Calu3 (cell line): ENCODE data around the gene CRBN. TPM values are rescaled to one million over a fixed set of nuclear protein-coding genes. Genes with fewer than 3 reads are reported as not detected.

Experiments used
- BruUV-seq: library from RNA; stranded (reverse); fragments of 400-500 nt; replicated peaks from 2 replicates; lab custom pipeline; 2021; lab: Mats Ljungman, UMichigan
- CTCF ChIA-PET: fragments of 300-600 bp; sonication (Branson Sonifier 250); formaldehyde crosslinking; loops from one replicate; lab custom pipeline; 2022; ENCODE audit warnings: antibody characterized with exemption; lab: Charles Lee
- DNase-seq: peaks from one replicate; pipeline ENCODE4 v3.0.0; 2022
- H3K27ac Mint-ChIP-seq: one replicate; pipeline ENCODE4 v1.8.0; 2022; ENCODE audit warnings: mixed read lengths; ENCODE audit not compliant: unreplicated experiment
- H3K27me3 Mint-ChIP-seq: one replicate; pipeline ENCODE4 v1.8.0; 2022; ENCODE audit warnings: mixed read lengths; ENCODE audit not compliant: unreplicated experiment
- H3K36me3 Mint-ChIP-seq: one replicate; pipeline ENCODE4 v1.8.0; 2022; ENCODE audit warnings: mild to moderate bottlenecking, moderate library complexity, mixed read lengths; ENCODE audit not compliant: insufficient read depth, unreplicated experiment
- H3K4me1 Mint-ChIP-seq: one replicate; pipeline ENCODE4 v1.8.0; 2022; ENCODE audit warnings: mild to moderate bottlenecking, low read depth, mixed read lengths; ENCODE audit not compliant: unreplicated experiment
- H3K4me3 Mint-ChIP-seq: one replicate; pipeline ENCODE4 v1.8.0; 2022; ENCODE audit warnings: mild to moderate bottlenecking, low read depth, moderate library complexity, mixed read lengths; ENCODE audit not compliant: unreplicated experiment
- H3K9me3 Mint-ChIP-seq: one replicate; pipeline ENCODE4 v1.8.0; 2022; ENCODE audit warnings: low read depth, mixed read lengths; ENCODE audit not compliant: unreplicated experiment
- CTCF ChIP-seq: fragments of 200-600 bp; IDR thresholded peaks from one replicate; pipeline ENCODE4 v1.8.0; 2022; ENCODE audit warnings: antibody characterized with exemption; ENCODE audit not compliant: unreplicated experiment
- intact Hi-C: fragments of 100-400 bp; cut with micrococcal nuclease; formaldehyde crosslinking; loops from one replicate; pipeline ENCODE4 v1.10.0; 2022; ENCODE audit not compliant: unreplicated experiment
- total RNA-seq: library from RNA; stranded (reverse); gene quantifications from 2 replicates; pipeline ENCODE4 v1.2.3, GENCODE V29; 2022

CRBN gene
- total RNA-seq, 1 experiment from 2014 or later: 31.6 TPM

- intact Hi-C loops: no loop called here
- Mint-ChIP-seq H3K4me3 (no peak overlapping the region), H3K27ac (no peak overlapping the region), H3K36me3 (no peaks in the 10 kb centered on the region), H3K4me1 (no peaks in the 10 kb centered on the region), H3K9me3 (peaks cover 3% of the 10 kb centered on the region), H3K27me3 (peaks cover 34% of the 10 kb centered on the region)
- CTCF ChIA-PET: no interaction called here
- BruUV-seq: no TSS peak
- DNase-seq: no peak
- TF ChIP-seq CTCF: no peak
Observed at GRCh38 chr3:3184876-3185275, 5.4 kb upstream of the CRBN start.

- Mint-ChIP-seq H3K27me3 (peaks cover 29% of the 10 kb centered on the region), H3K4me3 (no peak overlapping the region)
- BruUV-seq: no TSS peak
Observed at GRCh38 chr3:3180456-3180855, 965 bp upstream of the CRBN start.

GRCh38 chr3:3178498-3179328 lies 778 bp downstream of the CRBN start:
- intact Hi-C loops: no loop called here
- H3K36me3 Mint-ChIP-seq: peaks cover 19% of the 10 kb centered on the region

More at GRCh38 chr3:3180456-3180855, 965 bp upstream of the CRBN start:
- intact Hi-C loops: no loop called here
- H3K36me3 Mint-ChIP-seq: peaks cover 16% of the 10 kb centered on the region
- TF ChIP-seq CTCF: no peak
- no peak overlapping the region for H3K27ac Mint-ChIP-seq
- DNase-seq: no peak
- H3K4me1 Mint-ChIP-seq: peaks cover 14% of the 10 kb centered on the region
- CTCF ChIA-PET: interaction anchor here (0.5 kb wide), 1 partner anchor 25 kb away, joined by 6 read pairs; no protein-coding TSS in a partner anchor
- H3K9me3 Mint-ChIP-seq: no peaks in the 10 kb centered on the region

GRCh38 chr3:3177861-3178497 lies 1.5 kb downstream of the CRBN start:
- CTCF ChIA-PET: no interaction called here
- BruUV-seq: no TSS peak
- DNase-seq: no peak

More at GRCh38 chr3:3178498-3179328, 778 bp downstream of the CRBN start:
- CTCF ChIA-PET: interaction anchor here (0.8 kb wide), 1 partner anchor 21 kb away, joined by 3 read pairs; no protein-coding TSS in a partner anchor
- no peak for TF ChIP-seq CTCF
- H3K9me3 Mint-ChIP-seq: no peaks in the 10 kb centered on the region
- BruUV-seq: TSS peak; percentile 66
- H3K27me3 Mint-ChIP-seq: peaks cover 21% of the 10 kb centered on the region
- no peak overlapping the region for H3K27ac Mint-ChIP-seq
- H3K4me3 Mint-ChIP-seq: peak overlapping the region; percentile 79
- DNase-seq: no peak
- H3K4me1 Mint-ChIP-seq: peaks cover 14% of the 10 kb centered on the region

More at GRCh38 chr3:3177861-3178497, 1.5 kb downstream of the CRBN start:
- H3K36me3 Mint-ChIP-seq: peaks cover 24% of the 10 kb centered on the region
- H3K9me3 Mint-ChIP-seq: no peaks in the 10 kb centered on the region
- peaks cover 14% of the 10 kb centered on the region for H3K4me1 Mint-ChIP-seq
- H3K27ac Mint-ChIP-seq: no peak overlapping the region
- peaks cover 13% of the 10 kb centered on the region for H3K27me3 Mint-ChIP-seq
- H3K4me3 Mint-ChIP-seq: peak overlapping the region; percentile 79
- intact Hi-C loops: no loop called here
- TF ChIP-seq CTCF: no peak
